WTC11 (cell line): ENCODE data around the gene CIBAR2. TPM values are rescaled to one million over a fixed set of nuclear protein-coding genes. Genes with fewer than 3 reads are reported as not detected.

Experiments used
- ATAC-seq: fragments of 200-7000 bp; cut with Tn5 transposase; 2 replicates; pipeline ENCODE4 v1.10.0; 2021; ENCODE audit warnings: mild to moderate bottlenecking, moderate library complexity
- CTCF ChIA-PET: fragments of 300-600 bp; sonication (Branson Sonifier 250); formaldehyde crosslinking; loops from one replicate; lab custom pipeline; 2021; ENCODE audit warnings: antibody characterized with exemption; lab: Charles Lee
- POLR2A ChIA-PET: fragments of 350-600 bp; sonication (Branson Sonifier 250); formaldehyde crosslinking; loops from one replicate; lab custom pipeline; 2021; ENCODE audit warnings: antibody characterized with exemption; lab: Charles Lee
- DNase-seq: peaks from one replicate; pipeline ENCODE4 v3.0.0; 2021; ENCODE audit warnings: low spot score
- H3K27ac Mint-ChIP-seq: 2 replicates; pipeline ENCODE4 v1.8.0; 2021; ENCODE audit warnings: mixed read lengths
- H3K27me3 Mint-ChIP-seq: 2 replicates; pipeline ENCODE4 v1.8.0; 2021; ENCODE audit warnings: low read depth, mild to moderate bottlenecking, moderate library complexity, mixed read lengths
- H3K36me3 Mint-ChIP-seq: 2 replicates; pipeline ENCODE4 v1.8.0; 2021; ENCODE audit warnings: mixed read lengths
- H3K4me1 Mint-ChIP-seq: 2 replicates; pipeline ENCODE4 v1.8.0; 2022; ENCODE audit warnings: mixed read lengths
- H3K4me3 Mint-ChIP-seq: 2 replicates; pipeline ENCODE4 v1.8.0; 2021; ENCODE audit warnings: mild to moderate bottlenecking, moderate library complexity, mixed read lengths
- H3K9me3 Mint-ChIP-seq: 2 replicates; pipeline ENCODE4 v1.8.0; 2021; ENCODE audit warnings: mixed read lengths
- ATF2 ChIP-seq: sonication (generic); formaldehyde crosslinking; IDR thresholded peaks from 2 replicates; pipeline ENCODE4 v1.8.1; 2022; ENCODE audit warnings: low read depth, missing genetic modification reagents, borderline replicate concordance
- CBFB ChIP-seq: sonication (generic); formaldehyde crosslinking; IDR thresholded peaks from 2 replicates; pipeline ENCODE4 v1.8.1; 2022; ENCODE audit warnings: mild to moderate bottlenecking, low read depth, missing genetic modification reagents
- CREB1 ChIP-seq: sonication (generic); formaldehyde crosslinking; IDR thresholded peaks from 2 replicates; pipeline ENCODE4 v1.8.0; 2023; ENCODE audit warnings: mild to moderate bottlenecking, missing genetic modification reagents
- HMGXB4 ChIP-seq: sonication (generic); formaldehyde crosslinking; IDR thresholded peaks from 2 replicates; pipeline ENCODE4 v1.8.1; 2023; ENCODE audit warnings: mild to moderate bottlenecking, moderate library complexity, missing genetic modification reagents
- IRF2 ChIP-seq: sonication (generic); formaldehyde crosslinking; IDR thresholded peaks from 2 replicates; pipeline ENCODE4 v1.8.0; 2022; ENCODE audit warnings: low read depth, missing genetic modification reagents, borderline replicate concordance
- KAT7 ChIP-seq: sonication (generic); formaldehyde crosslinking; IDR thresholded peaks from 2 replicates; pipeline ENCODE4 v1.8.1; 2023; ENCODE audit warnings: missing genetic modification reagents, mild to moderate bottlenecking, borderline replicate concordance
- MYBL2 ChIP-seq: sonication (generic); formaldehyde crosslinking; IDR thresholded peaks from 2 replicates; pipeline ENCODE4 v1.8.1; 2023; ENCODE audit warnings: mild to moderate bottlenecking, moderate library complexity, missing genetic modification reagents
- NR3C1 ChIP-seq: sonication (generic); formaldehyde crosslinking; conservative IDR thresholded peaks from 2 replicates; pipeline ENCODE4 v1.8.1; 2023; ENCODE audit warnings: low read depth, mild to moderate bottlenecking, missing genetic modification reagents
- SP1 ChIP-seq: sonication (generic); formaldehyde crosslinking; conservative IDR thresholded peaks from 2 replicates; pipeline ENCODE4 v1.8.1; 2022; ENCODE audit warnings: missing genetic modification reagents
- TEAD1 ChIP-seq: sonication (generic); formaldehyde crosslinking; IDR thresholded peaks from 2 replicates; pipeline ENCODE4 v1.8.0; 2022; ENCODE audit warnings: mild to moderate bottlenecking, missing genetic modification reagents
- ZBTB21 ChIP-seq: sonication (generic); formaldehyde crosslinking; IDR thresholded peaks from 2 replicates; pipeline ENCODE4 v1.8.1; 2023; ENCODE audit warnings: mild to moderate bottlenecking, missing genetic modification reagents, borderline replicate concordance
- ZNF138 ChIP-seq: sonication (generic); formaldehyde crosslinking; conservative IDR thresholded peaks from 2 replicates; pipeline ENCODE4 v1.8.1; 2022; ENCODE audit warnings: mild to moderate bottlenecking, moderate library complexity, missing genetic modification reagents
- ZNF232 ChIP-seq: sonication (generic); formaldehyde crosslinking; IDR thresholded peaks from 2 replicates; pipeline ENCODE4 v1.8.0; 2022; ENCODE audit warnings: mild to moderate bottlenecking, missing genetic modification reagents
- ZNF317 ChIP-seq: sonication (generic); formaldehyde crosslinking; IDR thresholded peaks from 2 replicates; pipeline ENCODE4 v1.8.1; 2023; ENCODE audit warnings: low read depth, mild to moderate bottlenecking, moderate library complexity, missing genetic modification reagents, borderline replicate concordance
- ZNF423 ChIP-seq: fragments of 250-450 bp; sonication (Bioruptor Pico); IDR thresholded peaks from 2 replicates; pipeline ENCODE4 v2.1.2; 2022; ENCODE audit warnings: mild to moderate bottlenecking, moderate library complexity
- total RNA-seq: library from RNA; stranded (reverse); gene quantifications from 3 replicates; pipeline ENCODE4 v1.2.3, GENCODE V29; 2021
- TF ChIP-seq, protein P1 (sequence below): sonication (generic); formaldehyde crosslinking; IDR thresholded peaks from 2 replicates; pipeline ENCODE4 v1.8.1; 2022; ENCODE audit warnings: missing genetic modification reagents, borderline replicate concordance
- TF ChIP-seq, protein P2 (sequence below): sonication (generic); formaldehyde crosslinking; IDR thresholded peaks from 2 replicates; pipeline ENCODE4 v1.8.0; 2023; ENCODE audit warnings: missing genetic modification reagents
- TF ChIP-seq, protein P3 (sequence below): fragments of 250-450 bp; sonication (Bioruptor Pico); IDR thresholded peaks from 2 replicates; pipeline ENCODE4 v1.9.0; 2021; ENCODE audit warnings: mild to moderate bottlenecking
- TF ChIP-seq, protein P4 (sequence below): sonication (generic); formaldehyde crosslinking; IDR thresholded peaks from 2 replicates; pipeline ENCODE4 v1.8.1; 2023; ENCODE audit warnings: mild to moderate bottlenecking, missing genetic modification reagents
- TF ChIP-seq, protein P5 (sequence below): sonication (generic); formaldehyde crosslinking; IDR thresholded peaks from 2 replicates; pipeline ENCODE4 v1.8.1; 2023; ENCODE audit warnings: mild to moderate bottlenecking, missing genetic modification reagents, borderline replicate concordance

The CIBAR2 gene
- total RNA-seq, 1 experiment from 2014 or later = not detected

DNA sequence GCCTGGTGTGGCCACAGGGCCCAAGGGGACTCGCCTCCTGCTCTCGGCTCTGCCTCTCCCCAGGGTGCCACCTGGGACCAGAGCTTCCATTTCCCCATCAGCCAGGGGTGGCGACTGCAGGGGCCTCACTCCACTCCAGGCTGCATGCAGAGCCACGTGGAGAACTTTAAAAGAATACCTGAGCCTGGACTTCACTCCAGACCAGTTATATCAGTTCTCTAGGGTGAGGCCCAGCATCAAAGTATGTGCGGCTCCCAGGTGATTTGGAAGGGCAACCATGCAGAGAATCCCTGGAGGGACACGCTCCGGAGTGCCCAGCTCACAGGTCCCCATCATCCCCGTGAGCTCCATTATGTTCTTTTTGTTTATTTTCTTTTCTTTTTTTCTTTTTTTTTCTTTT lies 44.8 kb downstream of the CIBAR2 start (continued):
- no peak for TF ChIP-seq IRF2
- TF ChIP-seq, all 79 proteins: peak for 0

GRCh38 chr16:85067024-85067423 lies 45.2 kb downstream of the CIBAR2 start:
- CTCF ChIA-PET = interaction anchor here (1.0 to 1.2 kb wide), 2 partner anchors 10 to 15 kb away, joined by 4 to 5 read pairs; no protein-coding TSS in a partner anchor

DNA sequence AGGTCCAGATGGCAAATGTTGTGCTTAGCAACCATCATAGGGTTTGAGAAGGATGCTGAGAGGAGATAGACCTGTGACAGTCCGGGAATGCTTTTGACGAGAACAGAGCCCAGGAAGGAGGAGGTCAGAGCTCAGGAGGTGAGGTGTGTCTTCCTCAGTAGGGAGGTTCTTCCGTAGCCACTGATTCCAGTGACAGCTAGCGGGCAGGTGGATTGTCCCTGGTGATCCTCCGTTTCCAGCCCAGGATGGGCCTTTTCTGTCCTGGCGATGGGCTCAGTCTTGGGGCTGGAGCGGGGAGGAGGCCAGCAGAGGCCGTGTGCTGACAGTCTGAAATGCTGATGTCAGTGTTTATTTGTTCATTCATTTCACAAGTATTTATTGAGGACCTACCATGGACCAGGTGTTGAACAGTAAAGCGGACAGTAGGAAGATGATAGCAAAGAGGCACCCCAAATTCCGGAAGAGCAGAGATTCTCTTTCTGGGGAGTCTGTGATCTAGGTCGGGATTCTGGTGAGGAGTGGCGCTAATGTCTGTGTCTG lies 45.9 kb downstream of the CIBAR2 start:
- ATAC-seq (no peak), DNase-seq (no peak)
- no peak overlapping the region for H3K27ac Mint-ChIP-seq
- CTCF ChIA-PET = interaction anchor here (1.0 to 2.3 kb wide), 2 partner anchors 10 to 16 kb away, joined by 4 to 12 read pairs; no protein-coding TSS in a partner anchor
- H3K4me3 Mint-ChIP-seq = no peak overlapping the region
- no peaks in the 10 kb centered on the region for H3K9me3 Mint-ChIP-seq
- POLR2A ChIA-PET = no interaction called here
- H3K4me1 Mint-ChIP-seq = peaks cover 26% of the 10 kb centered on the region
- H3K27me3 Mint-ChIP-seq = no peaks in the 10 kb centered on the region
- no peaks in the 10 kb centered on the region for H3K36me3 Mint-ChIP-seq
- no peak for TF ChIP-seq ZNF232 (CRISPR knock-in tag)
- TF ChIP-seq, protein P1, sequence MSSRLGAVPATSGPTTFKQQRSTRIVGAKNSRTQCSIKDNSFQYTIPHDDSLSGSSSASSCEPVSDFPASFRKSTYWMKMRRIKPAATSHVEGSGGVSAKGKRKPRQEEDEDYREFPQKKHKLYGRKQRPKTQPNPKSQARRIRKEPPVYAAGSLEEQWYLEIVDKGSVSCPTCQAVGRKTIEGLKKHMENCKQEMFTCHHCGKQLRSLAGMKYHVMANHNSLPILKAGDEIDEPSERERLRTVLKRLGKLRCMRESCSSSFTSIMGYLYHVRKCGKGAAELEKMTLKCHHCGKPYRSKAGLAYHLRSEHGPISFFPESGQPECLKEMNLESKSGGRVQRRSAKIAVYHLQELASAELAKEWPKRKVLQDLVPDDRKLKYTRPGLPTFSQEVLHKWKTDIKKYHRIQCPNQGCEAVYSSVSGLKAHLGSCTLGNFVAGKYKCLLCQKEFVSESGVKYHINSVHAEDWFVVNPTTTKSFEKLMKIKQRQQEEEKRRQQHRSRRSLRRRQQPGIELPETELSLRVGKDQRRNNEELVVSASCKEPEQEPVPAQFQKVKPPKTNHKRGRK = no peak
- no peak for TF ChIP-seq NR3C1 (CRISPR knock-in tag)
- TF ChIP-seq, protein P2, sequence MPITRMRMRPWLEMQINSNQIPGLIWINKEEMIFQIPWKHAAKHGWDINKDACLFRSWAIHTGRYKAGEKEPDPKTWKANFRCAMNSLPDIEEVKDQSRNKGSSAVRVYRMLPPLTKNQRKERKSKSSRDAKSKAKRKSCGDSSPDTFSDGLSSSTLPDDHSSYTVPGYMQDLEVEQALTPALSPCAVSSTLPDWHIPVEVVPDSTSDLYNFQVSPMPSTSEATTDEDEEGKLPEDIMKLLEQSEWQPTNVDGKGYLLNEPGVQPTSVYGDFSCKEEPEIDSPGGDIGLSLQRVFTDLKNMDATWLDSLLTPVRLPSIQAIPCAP = no peak
- no peak for TF ChIP-seq ZNF423 (CRISPR knock-in tag)
- no peak for TF ChIP-seq ZBTB21 (CRISPR knock-in tag)
- no peak for TF ChIP-seq KAT7 (CRISPR knock-in tag)
- no peak for TF ChIP-seq ATF2 (CRISPR knock-in tag)
- TF ChIP-seq, protein P3, sequence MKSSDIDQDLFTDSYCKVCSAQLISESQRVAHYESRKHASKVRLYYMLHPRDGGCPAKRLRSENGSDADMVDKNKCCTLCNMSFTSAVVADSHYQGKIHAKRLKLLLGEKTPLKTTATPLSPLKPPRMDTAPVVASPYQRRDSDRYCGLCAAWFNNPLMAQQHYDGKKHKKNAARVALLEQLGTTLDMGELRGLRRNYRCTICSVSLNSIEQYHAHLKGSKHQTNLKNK (CRISPR knock-in tag) = no peak

More at GRCh38 chr16:85067024-85067423, 45.2 kb downstream of the CIBAR2 start:
- H3K4me1 Mint-ChIP-seq = peaks cover 21% of the 10 kb centered on the region
- H3K27me3 Mint-ChIP-seq = no peaks in the 10 kb centered on the region
- no peak overlapping the region for H3K27ac Mint-ChIP-seq
- DNase-seq (no peak), ATAC-seq (no peak)
- H3K9me3 Mint-ChIP-seq = no peaks in the 10 kb centered on the region
- no peak overlapping the region for H3K4me3 Mint-ChIP-seq
- POLR2A ChIA-PET = no interaction called here
- TF ChIP-seq TEAD1 (CRISPR knock-in tag) (no peak), ZNF317 (CRISPR knock-in tag) (no peak), CREB1 (CRISPR knock-in tag) (no peak), SP1 (CRISPR knock-in tag) (no peak), MYBL2 (CRISPR knock-in tag) (no peak), ZNF138 (CRISPR knock-in tag) (no peak), CBFB (CRISPR knock-in tag) (no peak), HMGXB4 (CRISPR knock-in tag) (no peak)
- TF ChIP-seq, protein P4, sequence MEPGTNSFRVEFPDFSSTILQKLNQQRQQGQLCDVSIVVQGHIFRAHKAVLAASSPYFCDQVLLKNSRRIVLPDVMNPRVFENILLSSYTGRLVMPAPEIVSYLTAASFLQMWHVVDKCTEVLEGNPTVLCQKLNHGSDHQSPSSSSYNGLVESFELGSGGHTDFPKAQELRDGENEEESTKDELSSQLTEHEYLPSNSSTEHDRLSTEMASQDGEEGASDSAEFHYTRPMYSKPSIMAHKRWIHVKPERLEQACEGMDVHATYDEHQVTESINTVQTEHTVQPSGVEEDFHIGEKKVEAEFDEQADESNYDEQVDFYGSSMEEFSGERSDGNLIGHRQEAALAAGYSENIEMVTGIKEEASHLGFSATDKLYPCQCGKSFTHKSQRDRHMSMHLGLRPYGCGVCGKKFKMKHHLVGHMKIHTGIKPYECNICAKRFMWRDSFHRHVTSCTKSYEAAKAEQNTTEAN = no peak
- TF ChIP-seq, protein P5, sequence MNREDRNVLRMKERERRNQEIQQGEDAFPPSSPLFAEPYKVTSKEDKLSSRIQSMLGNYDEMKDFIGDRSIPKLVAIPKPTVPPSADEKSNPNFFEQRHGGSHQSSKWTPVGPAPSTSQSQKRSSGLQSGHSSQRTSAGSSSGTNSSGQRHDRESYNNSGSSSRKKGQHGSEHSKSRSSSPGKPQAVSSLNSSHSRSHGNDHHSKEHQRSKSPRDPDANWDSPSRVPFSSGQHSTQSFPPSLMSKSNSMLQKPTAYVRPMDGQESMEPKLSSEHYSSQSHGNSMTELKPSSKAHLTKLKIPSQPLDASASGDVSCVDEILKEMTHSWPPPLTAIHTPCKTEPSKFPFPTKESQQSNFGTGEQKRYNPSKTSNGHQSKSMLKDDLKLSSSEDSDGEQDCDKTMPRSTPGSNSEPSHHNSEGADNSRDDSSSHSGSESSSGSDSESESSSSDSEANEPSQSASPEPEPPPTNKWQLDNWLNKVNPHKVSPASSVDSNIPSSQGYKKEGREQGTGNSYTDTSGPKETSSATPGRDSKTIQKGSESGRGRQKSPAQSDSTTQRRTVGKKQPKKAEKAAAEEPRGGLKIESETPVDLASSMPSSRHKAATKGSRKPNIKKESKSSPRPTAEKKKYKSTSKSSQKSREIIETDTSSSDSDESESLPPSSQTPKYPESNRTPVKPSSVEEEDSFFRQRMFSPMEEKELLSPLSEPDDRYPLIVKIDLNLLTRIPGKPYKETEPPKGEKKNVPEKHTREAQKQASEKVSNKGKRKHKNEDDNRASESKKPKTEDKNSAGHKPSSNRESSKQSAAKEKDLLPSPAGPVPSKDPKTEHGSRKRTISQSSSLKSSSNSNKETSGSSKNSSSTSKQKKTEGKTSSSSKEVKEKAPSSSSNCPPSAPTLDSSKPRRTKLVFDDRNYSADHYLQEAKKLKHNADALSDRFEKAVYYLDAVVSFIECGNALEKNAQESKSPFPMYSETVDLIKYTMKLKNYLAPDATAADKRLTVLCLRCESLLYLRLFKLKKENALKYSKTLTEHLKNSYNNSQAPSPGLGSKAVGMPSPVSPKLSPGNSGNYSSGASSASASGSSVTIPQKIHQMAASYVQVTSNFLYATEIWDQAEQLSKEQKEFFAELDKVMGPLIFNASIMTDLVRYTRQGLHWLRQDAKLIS (CRISPR knock-in tag) = no peak
- H3K36me3 Mint-ChIP-seq = no peaks in the 10 kb centered on the region
